Dermis microvascular lymphatic vessel endothelial cell (primary cell): ENCODE results near the gene TMEM18. TPM values are rescaled to one million over a fixed set of nuclear protein-coding genes. Genes with fewer than 3 reads are reported as not detected.

Experiments
- DNase-seq, 2 donors: peaks; one replicate each; pipeline versions ENCODE4 v3.0.0 to v3.0.0-alpha.2; 2010; ENCODE audit warnings: low read depth in 2 of 2
- total RNA-seq: library from RNA; depleted of rRNA; stranded (reverse); fragments of >200 nt; gene quantifications from 2 replicates; pipeline ENCODE4 v1.2.1, GENCODE V29; 2014

Gene TMEM18
- total RNA-seq, 1 donor from 2014 or later = 8.5 TPM

GRCh38 chr2:634636-635388, 42.4 kb downstream of the TMEM18 start:
- DNase-seq = no peak

- no peak for DNase-seq
Measured at GRCh38 chr2:634041-634440, 43.2 kb downstream of the TMEM18 start.

GRCh38 chr2:633371-633770, 43.8 kb downstream of the TMEM18 start:
- DNase-seq = no peak

GRCh38 chr2:632471-632870, 44.7 kb downstream of the TMEM18 start:
- no peak for DNase-seq

GRCh38 chr2:631741-632140, 45.5 kb downstream of the TMEM18 start:
- no peak for DNase-seq

GRCh38 chr2:630451-631320, 46.5 kb downstream of the TMEM18 start:
- DNase-seq = no peak

- DNase-seq = no peak
Measured at GRCh38 chr2:629961-630360, 47.2 kb downstream of the TMEM18 start.

- no peak for DNase-seq
Measured at GRCh38 chr2:628651-629050, 48.6 kb downstream of the TMEM18 start.

- no peak for DNase-seq
Measured at GRCh38 chr2:627926-628560, 49.2 kb downstream of the TMEM18 start.

- no peak for DNase-seq
Measured at GRCh38 chr2:627340-627709, 49.9 kb downstream of the TMEM18 start.

- no peak for DNase-seq
Measured at GRCh38 chr2:626491-627339, 50.5 kb downstream of the TMEM18 start.

GRCh38 chr2:625415-626333, 51.5 kb downstream of the TMEM18 start:
- DNase-seq = no peak

GRCh38 chr2:624551-625347, 52.5 kb downstream of the TMEM18 start:
- DNase-seq = no peak

GRCh38 chr2:624096-624495, 53.1 kb downstream of the TMEM18 start:
- no peak for DNase-seq

- no peak for DNase-seq
Measured at GRCh38 chr2:623130-623922, 53.9 kb downstream of the TMEM18 start.

- DNase-seq = no peak
Measured at GRCh38 chr2:622357-622756, 54.8 kb downstream of the TMEM18 start.

GRCh38 chr2:621303-622099, 55.7 kb downstream of the TMEM18 start:
- no peak for DNase-seq
